OCI-LY7 (cell line): Measurements from ENCODE around the gene ZIC4. TPM values are rescaled to one million over a fixed set of nuclear protein-coding genes. Genes with fewer than 3 reads are reported as not detected.

Experiments
- BruUV-seq: library from RNA; stranded (reverse); fragments of 400-500 nt; replicated peaks from 2 replicates; lab custom pipeline; 2021; lab: Mats Ljungman, UMichigan
- CTCF ChIA-PET: fragments of 300-600 bp; sonication (Branson Sonifier 250); formaldehyde crosslinking; loops from one replicate; lab custom pipeline; 2022; ENCODE audit warnings: antibody characterized with exemption; ENCODE audit not compliant: unreplicated experiment; lab: Charles Lee
- POLR2A ChIA-PET: fragments of 300-600 bp; sonication (Branson Sonifier 250); formaldehyde crosslinking; loops from one replicate; lab custom pipeline; 2022; ENCODE audit warnings: antibody characterized with exemption; lab: Charles Lee
- DNase-seq: peaks from one replicate; pipeline ENCODE4 v3.0.0-alpha.2; 2015; ENCODE audit warnings: low spot score
- H2AFZ ChIP-seq: fragments of 200-600 bp; sonication (generic), shearing (Covaris generic); 2 replicates; pipeline ENCODE4 v1.6.1; 2014; ENCODE audit warnings: mild to moderate bottlenecking, antibody characterized with exemption, low read length, moderate library complexity
- H3K27ac ChIP-seq: fragments of 200-600 bp; sonication (generic); 2 replicates; pipeline ENCODE4 v1.5.1; 2014; ENCODE audit warnings: mixed run types, low read depth, mild to moderate bottlenecking, moderate library complexity, low read length, inconsistent platforms; ENCODE audit not compliant: poor library complexity, severe bottlenecking
- H3K36me3 ChIP-seq: fragments of 200-600 bp; sonication (generic); 2 replicates; pipeline ENCODE4 v1.6.1; 2014; ENCODE audit warnings: mild to moderate bottlenecking, antibody characterized with exemption, low read length, moderate library complexity, mixed read lengths; ENCODE audit not compliant: insufficient read depth
- H3K4me1 ChIP-seq: fragments of 200-600 bp; sonication (generic); 2 replicates; pipeline ENCODE4 v1.5.1; 2014; ENCODE audit warnings: mild to moderate bottlenecking, low read length; ENCODE audit not compliant: insufficient read depth, poor library complexity, severe bottlenecking
- H3K4me2 ChIP-seq: fragments of 200-600 bp; sonication (generic); 2 replicates; pipeline ENCODE4 v1.6.1; 2014; ENCODE audit warnings: mild to moderate bottlenecking, low read length
- H3K4me3 ChIP-seq: fragments of 200-600 bp; sonication (generic); 2 replicates; pipeline ENCODE4 v1.5.1; 2014; ENCODE audit warnings: mild to moderate bottlenecking, low read depth, low read length; ENCODE audit not compliant: poor library complexity, severe bottlenecking
- H3K79me2 ChIP-seq: fragments of 200-600 bp; sonication (generic); 2 replicates; pipeline ENCODE4 v1.6.1; 2016; ENCODE audit warnings: low read depth, mild to moderate bottlenecking, low read length, moderate library complexity, mixed read lengths; ENCODE audit not compliant: insufficient read depth
- H3K9me2 ChIP-seq: fragments of 200-600 bp; sonication (generic); 2 replicates; pipeline ENCODE4 v1.6.1; 2016; ENCODE audit warnings: mild to moderate bottlenecking, low read length, mixed read lengths; ENCODE audit not compliant: insufficient read depth
- H3K9me3 ChIP-seq: fragments of 200-600 bp; sonication (generic); 2 replicates; pipeline ENCODE4 v1.6.1; 2014; ENCODE audit warnings: mild to moderate bottlenecking, mixed run types, low read length, mixed read lengths
- H4K20me1 ChIP-seq: fragments of 200-600 bp; sonication (generic); 2 replicates; pipeline ENCODE4 v1.6.1; 2014; ENCODE audit warnings: mild to moderate bottlenecking, antibody characterized with exemption, low read length, moderate library complexity, mixed read lengths; ENCODE audit not compliant: insufficient read depth
- EZH2phosphoT487 ChIP-seq: fragments of 200-600 bp; sonication (generic); IDR thresholded peaks from 2 replicates; pipeline ENCODE4 v1.6.1; 2018; ENCODE audit warnings: low read depth, borderline replicate concordance, mild to moderate bottlenecking, mixed run types, antibody characterized with exemption, low read length, moderate library complexity, mixed read lengths
- intact Hi-C: fragments of 100-400 bp; cut with micrococcal nuclease; formaldehyde crosslinking; loops from one replicate; pipeline ENCODE4 v1.10.0; 2022; ENCODE audit not compliant: unreplicated experiment
- total RNA-seq, 2 experiments: library from RNA; depleted of rRNA in 1 of 2; stranded (reverse); fragments of >200 nt in 1 of 2; shearing (Covaris generic) in 1 of 2; gene quantifications; 2 replicates each; pipeline ENCODE4 v1.2.3, GENCODE V29; 2014 to 2022
- TF ChIP-seq, protein P1 (sequence below): fragments of 200-600 bp; sonication (generic); conservative IDR thresholded peaks from 2 replicates; pipeline ENCODE4 v1.5.1; 2014; ENCODE audit warnings: mild to moderate bottlenecking, antibody characterized with exemption, low read length, moderate library complexity, mixed read lengths

The ZIC4 gene
- total RNA-seq, 2 experiments from 2014 or later, result not detected

DNA sequence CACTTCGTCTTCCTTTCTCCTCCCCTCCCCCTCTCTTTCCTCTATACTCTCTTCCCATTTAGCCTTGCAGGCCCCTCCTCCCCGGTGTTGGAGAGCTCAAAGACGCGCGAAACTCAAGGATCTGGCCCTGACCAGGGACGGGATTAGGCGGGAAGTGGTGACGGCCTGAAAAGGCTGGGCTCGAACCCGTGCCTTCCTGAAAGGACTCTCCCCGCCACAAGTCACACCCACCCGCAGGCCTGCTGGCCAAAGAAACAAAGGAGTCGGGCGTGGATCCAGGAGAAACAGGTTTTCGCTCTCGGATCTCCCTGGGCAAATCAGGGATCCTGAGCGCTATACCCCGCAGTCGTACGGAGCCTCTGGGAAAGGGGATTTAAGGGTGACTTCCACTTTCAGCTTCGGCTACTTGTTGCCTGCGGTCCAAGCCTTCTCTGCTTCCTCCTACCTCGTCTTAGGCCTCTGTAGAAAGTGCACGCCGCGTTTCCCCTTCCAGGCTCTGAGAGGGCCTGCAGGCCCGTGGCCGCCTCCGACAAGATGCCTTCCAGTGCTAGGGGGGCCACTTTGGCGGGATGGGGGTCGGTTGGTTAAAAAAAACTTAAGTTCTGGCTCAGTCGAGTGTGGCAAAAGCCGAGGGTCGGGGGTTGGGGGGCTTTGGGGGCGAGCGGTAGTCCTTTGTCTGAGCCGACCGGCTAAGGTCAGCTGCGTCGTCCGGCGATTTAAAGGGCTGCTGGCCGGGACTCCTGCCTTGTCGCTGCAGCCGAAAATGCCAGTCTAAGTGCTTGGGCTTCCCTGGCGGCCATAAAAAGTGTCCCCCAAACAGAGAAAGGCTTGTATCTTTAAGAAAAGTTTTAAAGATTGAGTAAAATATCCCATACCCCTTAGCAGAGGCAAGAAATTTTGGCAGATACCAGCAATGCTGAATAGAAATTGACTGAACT is 8.2 kb downstream of the ZIC4 start:
- Histone ChIP-seq H3K9me3 (no peaks in the 10 kb centered on the region), H3K79me2 (no peaks in the 10 kb centered on the region), H3K9me2 (no peaks in the 10 kb centered on the region), H3K4me1 (no peaks in the 10 kb centered on the region), H3K27ac (no peak overlapping the region), H3K4me2 (no peak overlapping the region), H3K36me3 (no peaks in the 10 kb centered on the region), H3K4me3 (no peak overlapping the region), H2AFZ (no peak overlapping the region), H4K20me1 (no peaks in the 10 kb centered on the region)
- CTCF ChIA-PET, result no interaction called here
- intact Hi-C loops, result no loop called here
- POLR2A ChIA-PET, result no interaction called here
- DNase-seq, result no peak
- TF ChIP-seq EZH2phosphoT487, result no peak
- TF ChIP-seq, protein P1, sequence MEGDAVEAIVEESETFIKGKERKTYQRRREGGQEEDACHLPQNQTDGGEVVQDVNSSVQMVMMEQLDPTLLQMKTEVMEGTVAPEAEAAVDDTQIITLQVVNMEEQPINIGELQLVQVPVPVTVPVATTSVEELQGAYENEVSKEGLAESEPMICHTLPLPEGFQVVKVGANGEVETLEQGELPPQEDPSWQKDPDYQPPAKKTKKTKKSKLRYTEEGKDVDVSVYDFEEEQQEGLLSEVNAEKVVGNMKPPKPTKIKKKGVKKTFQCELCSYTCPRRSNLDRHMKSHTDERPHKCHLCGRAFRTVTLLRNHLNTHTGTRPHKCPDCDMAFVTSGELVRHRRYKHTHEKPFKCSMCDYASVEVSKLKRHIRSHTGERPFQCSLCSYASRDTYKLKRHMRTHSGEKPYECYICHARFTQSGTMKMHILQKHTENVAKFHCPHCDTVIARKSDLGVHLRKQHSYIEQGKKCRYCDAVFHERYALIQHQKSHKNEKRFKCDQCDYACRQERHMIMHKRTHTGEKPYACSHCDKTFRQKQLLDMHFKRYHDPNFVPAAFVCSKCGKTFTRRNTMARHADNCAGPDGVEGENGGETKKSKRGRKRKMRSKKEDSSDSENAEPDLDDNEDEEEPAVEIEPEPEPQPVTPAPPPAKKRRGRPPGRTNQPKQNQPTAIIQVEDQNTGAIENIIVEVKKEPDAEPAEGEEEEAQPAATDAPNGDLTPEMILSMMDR, result no peak
- no TSS peak for BruUV-seq

DNA sequence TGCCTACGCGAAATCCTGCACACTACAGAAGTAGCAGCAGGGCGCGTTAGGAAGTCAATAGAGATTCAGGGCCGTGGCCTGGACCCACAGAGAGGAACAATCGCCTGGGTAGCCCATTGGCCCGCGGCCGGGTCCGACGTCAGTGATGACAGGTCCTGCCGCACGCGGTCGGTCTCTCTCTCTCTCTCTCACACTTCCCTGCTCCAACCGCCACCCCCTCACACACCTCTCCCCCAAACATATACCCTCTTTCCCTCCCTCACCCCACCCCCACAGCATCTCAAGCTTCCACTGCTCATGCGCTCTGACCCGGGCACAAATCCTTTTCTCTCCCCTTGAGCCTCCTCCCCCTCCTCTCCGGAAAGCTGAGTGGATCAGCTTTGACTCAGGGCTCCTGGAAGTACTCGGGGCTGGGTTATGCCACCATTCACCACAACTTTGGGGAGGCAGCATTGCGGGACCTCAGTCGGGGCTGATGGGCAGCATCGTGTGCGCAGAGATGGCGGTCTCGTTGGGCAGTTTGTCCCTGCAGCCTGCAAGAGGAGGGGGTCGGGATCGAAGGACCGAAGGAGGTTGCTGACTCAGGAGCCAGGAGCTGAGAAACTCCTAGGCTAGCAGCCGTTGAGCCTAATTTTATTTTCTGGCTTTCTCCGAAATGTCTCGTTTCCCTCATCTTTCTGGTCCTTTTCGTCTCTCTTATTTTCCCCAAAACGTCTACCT is 9.0 kb downstream of the ZIC4 start:
- Histone ChIP-seq H3K9me2 (no peaks in the 10 kb centered on the region), H4K20me1 (no peaks in the 10 kb centered on the region), H3K27ac (no peak overlapping the region), H3K79me2 (no peaks in the 10 kb centered on the region), H3K4me1 (no peaks in the 10 kb centered on the region), H3K9me3 (no peaks in the 10 kb centered on the region), H3K36me3 (no peaks in the 10 kb centered on the region), H3K4me2 (no peak overlapping the region), H3K4me3 (no peak overlapping the region), H2AFZ (no peak overlapping the region)
- intact Hi-C loops, result no loop called here
- no peak for DNase-seq
- TF ChIP-seq EZH2phosphoT487, result no peak
- TF ChIP-seq, protein P1, result no peak
- ChIA-PET CTCF (no interaction called here), POLR2A (no interaction called here)
- no TSS peak for BruUV-seq
